ENCODE measurements around the gene TM9SF3. TPM values are rescaled to one million over a fixed set of nuclear protein-coding genes. Genes with fewer than 3 reads are reported as not detected.

The TM9SF3 gene
- total RNA-seq, 1 experiment from 2014 or later = 79.3 TPM

DNA sequence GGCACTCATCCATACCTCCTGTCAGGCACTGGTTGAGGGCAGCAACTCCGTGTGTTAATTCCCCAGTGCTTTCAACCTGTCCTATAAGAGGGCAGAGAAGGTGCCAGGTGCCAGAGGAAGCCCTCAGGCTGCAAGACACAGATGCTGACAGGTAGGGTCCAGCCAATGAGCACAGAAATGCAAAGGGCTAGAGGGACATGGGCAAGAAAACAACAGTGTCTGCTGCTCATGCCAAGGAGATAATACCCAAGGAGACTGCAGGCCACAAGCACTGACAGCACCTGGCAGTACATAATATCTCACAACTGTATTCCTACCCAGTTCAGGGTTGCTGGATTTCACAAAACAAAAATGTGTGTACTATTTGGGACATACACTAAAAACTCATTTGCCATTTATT lies 38.4 kb upstream of the TM9SF3 start (continued):
- TF ChIP-seq ZNF274 (IDR thresholded peaks at IDR 0.05; ENCODE audit: low read depth, low read length) (no peak), SIN3A (IDR thresholded peaks at IDR 0.05; ENCODE audit: low read depth) (no peak), RAD21 (IDR thresholded peaks at IDR 0.05; ENCODE audit: low read depth) (no peak), POLR2A (IDR thresholded peaks at IDR 0.05; ENCODE audit: borderline replicate concordance, extremely low read depth, insufficient read depth, insufficient read length) (no peak)

GRCh38 chr10:96622013-96622787 lies 35.4 kb upstream of the TM9SF3 start:
- Histone ChIP-seq H2AFZ (ENCODE audit: low read depth, low read length, poor library complexity, severe bottlenecking) (no peak overlapping the region), H3K9me3 (ENCODE audit: control insufficient read depth in 1 of 2, insufficient read depth in 1 of 2, low read depth in 1 of 2, low read length in 2 of 2) (no peaks in the 10 kb centered on the region), H4K20me1 (ENCODE audit: insufficient read depth) (no peaks in the 10 kb centered on the region), H3K27me3 (ENCODE audit: insufficient read depth, low read length) (no peaks in the 10 kb centered on the region), H3K4me2 (ENCODE audit: low read length) (no peak overlapping the region), H3K27ac (ENCODE audit: low read depth, low read length) (no peak overlapping the region), H3K9me2 (ENCODE audit: insufficient read depth) (no peaks in the 10 kb centered on the region), H3K79me2 (ENCODE audit: insufficient read depth, low read length) (no peaks in the 10 kb centered on the region), H3K36me3 (ENCODE audit: control insufficient read depth in 1 of 2, insufficient read depth in 2 of 2, low read length in 2 of 2) (no peaks in the 10 kb centered on the region), H3K4me1 (ENCODE audit: control insufficient read depth in 1 of 2, insufficient read depth in 2 of 2, low read length in 2 of 2) (no peaks in the 10 kb centered on the region), H3K9ac (ENCODE audit: low read length) (no peak overlapping the region), H3K4me3 (replicated peaks in 1 of 2; ENCODE audit: low read depth in 1 of 2, low read length in 2 of 2) (no peak overlapping the region)
- DNase-seq (ENCODE audit: low read depth, low spot score) (no peak), ATAC-seq (no peak)
- ChIA-PET RAD21 (ENCODE audit: low non-redundant PET in 1 of 2, low total read pairs in 2 of 2, uncharacterized antibody in 2 of 2, unreplicated experiment in 2 of 2) (no interaction called here), POLR2A (no interaction called here), CTCF (no interaction called here)
- TF ChIP-seq YY1 (IDR thresholded peaks at IDR 0.05; ENCODE audit: extremely low read depth, insufficient replicate concordance, low read depth, low read length) (no peak), REST (IDR thresholded peaks at IDR 0.05; ENCODE audit: low read depth) (no peak), EZH2 (IDR thresholded peaks at IDR 0.05) (no peak), SP1 (IDR thresholded peaks at IDR 0.05; ENCODE audit: low read depth) (no peak), RAD21 (IDR thresholded peaks at IDR 0.05; ENCODE audit: low read depth) (no peak), CEBPB (IDR thresholded peaks at IDR 0.05; ENCODE audit: low read depth) (no peak), SRF (IDR thresholded peaks at IDR 0.05; ENCODE audit: low read depth) (no peak), EZH2phosphoT487 (IDR thresholded peaks at IDR 0.05; ENCODE audit: borderline replicate concordance) (no peak)
- BruUV-seq (replicated peaks) = no TSS peak
- intact Hi-C loops (cut with micrococcal nuclease) = no loop called here

All from HCT116 (cell line).